Fibroblast of lung (primary cell): ENCODE results near the gene NOM1. TPM values are rescaled to one million over a fixed set of nuclear protein-coding genes. Genes with fewer than 3 reads are reported as not detected.
A peak's percentile ranks its signal among the peaks of the same experiment; 100 is the strongest.

Source experiments
- DNase-seq, 2 donors: peaks; one replicate each; pipeline versions ENCODE4 v3.0.0 to v3.0.0-alpha.2; 2010; ENCODE audit warnings: low read depth in 2 of 2
- H2AFZ ChIP-seq: 2 replicates; pipeline ENCODE4 v1.5.1; 2012; ENCODE audit warnings: low read length, control low read depth, inconsistent platforms
- H3K27ac ChIP-seq: 2 replicates; pipeline ENCODE4 v1.5.1; 2011; ENCODE audit warnings: low read length, control low read depth; ENCODE audit not compliant: insufficient read depth
- H3K27me3 ChIP-seq: 2 replicates; pipeline ENCODE4 v1.5.1; 2011; ENCODE audit warnings: mild to moderate bottlenecking, low read length; ENCODE audit not compliant: control insufficient read depth, insufficient read depth
- H3K36me3 ChIP-seq: 2 replicates; pipeline ENCODE4 v1.5.1; 2011; ENCODE audit warnings: low read length; ENCODE audit not compliant: control insufficient read depth, insufficient read depth
- H3K4me1 ChIP-seq: 2 replicates; pipeline ENCODE4 v1.5.1; 2011; ENCODE audit warnings: low read length; ENCODE audit not compliant: control insufficient read depth, insufficient read depth; ENCODE audit errors: extremely low read depth
- H3K4me2 ChIP-seq: 2 replicates; pipeline ENCODE4 v1.5.1; 2011; ENCODE audit warnings: low read length, control low read depth; ENCODE audit not compliant: insufficient read depth; ENCODE audit errors: extremely low read depth
- H3K4me3 ChIP-seq, 4 experiments: fragments of 200-600 bp in 1 of 4; sonication (generic) in 1 of 4; replicated peaks in 1 of 4; 2 replicates each; pipeline ENCODE4 v1.5.1; 2011 to 2016; ENCODE audit warnings: low read length in 4 of 4, low read depth in 3 of 4, mild to moderate bottlenecking in 3 of 4, control low read depth in 2 of 4, inconsistent platforms in 1 of 4, mixed read lengths in 1 of 4; ENCODE audit not compliant: insufficient read depth in 1 of 4; ENCODE audit errors: control extremely low read depth in 1 of 4
- H3K79me2 ChIP-seq: 2 replicates; pipeline ENCODE4 v1.5.1; 2012; ENCODE audit warnings: mild to moderate bottlenecking, low read length, inconsistent platforms; ENCODE audit not compliant: control insufficient read depth, insufficient read depth
- H3K9ac ChIP-seq: 2 replicates; pipeline ENCODE4 v1.5.1; 2011; ENCODE audit warnings: mild to moderate bottlenecking, low read length, control low read depth; ENCODE audit not compliant: insufficient read depth
- H3K9me3 ChIP-seq: 2 replicates; pipeline ENCODE4 v1.5.1; 2012; ENCODE audit warnings: low read depth, low read length; ENCODE audit not compliant: control insufficient read depth, insufficient read depth
- H4K20me1 ChIP-seq: 2 replicates; pipeline ENCODE4 v1.5.1; 2011; ENCODE audit warnings: low read length; ENCODE audit not compliant: control insufficient read depth, insufficient read depth; ENCODE audit errors: extremely low read depth
- CTCF ChIP-seq, 2 donors: IDR thresholded peaks in 1 of 2; conservative IDR thresholded peaks in 1 of 2; 1 replicate in 1 of 2; 2 replicates in 1 of 2; pipeline ENCODE4 v1.5.1; 2011 to 2012; ENCODE audit warnings: low read length in 2 of 2, control low read depth in 1 of 2, inconsistent platforms in 1 of 2, low read depth in 1 of 2, mild to moderate bottlenecking in 1 of 2
- EZH2 ChIP-seq: IDR thresholded peaks from 2 replicates; pipeline ENCODE4 v1.5.1; 2012; ENCODE audit warnings: low read length, control low read depth, mild to moderate bottlenecking; ENCODE audit errors: missing control alignments
- polyA plus RNA-seq, 2 donors: library from polyadenylated mRNA; depleted of rRNA in 1 of 2; stranded (reverse) in 1 of 2; unstranded in 1 of 2; fragments of >200 nt; gene quantifications; 2 replicates each; pipeline ENCODE4 v1.2.1, GENCODE V29; 2011 to 2012; ENCODE audit warnings: missing spikeins in 1 of 2
- total RNA-seq: library from RNA; depleted of rRNA; stranded (reverse); fragments of >200 nt; gene quantifications from 2 replicates; pipeline ENCODE4 v1.2.1, GENCODE V29; 2014

NOM1 gene
- total and polyA plus RNA-seq, 2 donors (not counting 1 experiment from before 2014, with no cell fraction given): 5.6 to 13.9 TPM

DNA sequence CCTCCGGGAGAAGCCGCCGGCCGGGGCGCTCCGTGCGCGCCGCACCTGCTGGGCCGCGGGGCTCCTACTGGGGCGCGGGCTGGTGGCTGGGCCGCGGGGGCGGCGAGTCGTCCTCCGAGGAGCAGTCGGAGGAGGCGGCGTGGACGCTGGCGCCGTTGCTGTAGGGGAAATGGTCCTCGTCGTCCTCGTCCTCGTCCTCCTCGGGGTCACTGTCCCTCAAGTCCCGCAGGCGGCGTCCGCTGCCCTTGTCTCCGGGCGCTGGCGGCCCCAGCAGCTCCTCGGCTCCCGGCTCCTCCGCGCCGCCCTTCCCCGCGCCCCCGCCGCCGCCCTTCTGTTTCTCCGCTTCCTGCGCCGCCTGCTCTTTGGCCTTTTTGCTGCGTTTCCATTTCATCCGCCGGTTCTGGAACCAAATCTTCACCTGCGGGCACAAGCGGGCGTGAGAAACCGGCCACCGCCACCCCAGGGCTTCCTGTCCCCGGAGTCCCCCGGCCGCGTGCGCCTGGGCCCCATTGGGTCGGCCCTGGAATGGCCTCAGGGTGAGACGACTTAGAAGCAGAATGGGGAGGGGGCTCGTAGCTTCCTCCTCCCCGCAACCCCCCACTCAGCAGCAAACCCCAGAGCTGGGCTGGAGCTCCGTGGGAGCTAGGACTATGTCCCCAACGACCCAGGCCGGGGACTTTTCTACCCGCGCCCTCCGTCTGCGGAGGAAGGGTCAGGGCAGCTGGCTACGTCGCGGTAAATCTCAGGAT is 56.1 kb downstream of the NOM1 start:
- Histone ChIP-seq H3K4me2 (no peak overlapping the region), H3K9ac (no peak overlapping the region), H3K4me1 (no peaks in the 10 kb centered on the region), H3K79me2 (no peaks in the 10 kb centered on the region), H2AFZ (no peak overlapping the region), H3K27ac (no peak overlapping the region), H3K9me3 (no peaks in the 10 kb centered on the region), H3K36me3 (no peaks in the 10 kb centered on the region), H3K4me3 (no peak overlapping the region), H3K27me3 (peaks cover 76% of the 10 kb centered on the region), H4K20me1 (no peaks in the 10 kb centered on the region)
- no peak for DNase-seq
- TF ChIP-seq EZH2 (peak; percentile 82), CTCF (conservative IDR thresholded peaks at IDR 0.05 in 1 of 2, IDR thresholded peaks at IDR 0.05 in 1 of 2; ENCODE audit: low read depth in 1 of 2, low read length in 2 of 2) (no peak)

DNA sequence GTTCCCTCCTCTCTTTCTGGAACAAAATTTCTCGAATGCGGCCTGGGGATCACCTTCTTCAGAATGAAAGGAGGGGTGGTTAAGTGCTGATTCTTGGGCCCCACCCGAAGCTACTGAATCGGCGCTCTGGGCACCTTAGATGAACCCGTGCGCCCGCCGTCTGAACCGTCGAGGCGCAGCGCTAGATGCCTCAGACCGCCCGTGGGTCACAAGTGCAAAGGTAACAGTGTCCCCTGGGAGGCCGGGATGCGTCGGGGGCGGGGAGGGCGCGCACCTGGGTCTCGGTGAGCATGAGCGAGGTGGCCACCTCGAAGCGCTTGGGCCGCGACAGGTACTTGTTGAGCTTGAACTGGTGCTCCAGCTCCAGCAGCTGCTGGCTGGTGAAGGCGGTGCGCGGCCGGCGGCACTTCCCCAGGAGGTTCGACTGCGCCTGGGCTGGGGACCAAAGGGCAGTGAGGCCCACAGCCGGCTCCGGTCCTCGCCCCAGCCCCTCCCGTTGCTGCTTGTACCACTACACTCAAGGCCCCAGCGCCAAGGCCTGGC is 56.8 kb downstream of the NOM1 start:
- no peak overlapping the region for H3K27ac ChIP-seq
- H4K20me1 ChIP-seq: no peaks in the 10 kb centered on the region
- TF ChIP-seq CTCF (conservative IDR thresholded peaks at IDR 0.05 in 1 of 2, IDR thresholded peaks at IDR 0.05 in 1 of 2; ENCODE audit: low read depth in 1 of 2, low read length in 2 of 2) (no peak), EZH2 (peak; percentile 66)
- no peaks in the 10 kb centered on the region for H3K36me3 ChIP-seq
- H3K4me2 ChIP-seq: no peak overlapping the region
- no peak overlapping the region for H3K9ac ChIP-seq
- H2AFZ ChIP-seq: no peak overlapping the region
- H3K27me3 ChIP-seq: peaks cover 75% of the 10 kb centered on the region
- no peak for DNase-seq
- H3K4me3 ChIP-seq: no peak overlapping the region
- H3K79me2 ChIP-seq: no peaks in the 10 kb centered on the region
- no peaks in the 10 kb centered on the region for H3K9me3 ChIP-seq
- H3K4me1 ChIP-seq: no peaks in the 10 kb centered on the region

GRCh38 chr7:157006829-157007469 is 57.4 kb downstream of the NOM1 start:
- Histone ChIP-seq H3K27ac (no peak overlapping the region), H3K9me3 (no peaks in the 10 kb centered on the region), H2AFZ (no peak overlapping the region), H3K27me3 (peaks cover 78% of the 10 kb centered on the region), H3K4me2 (no peak overlapping the region), H3K4me3 (no peak overlapping the region), H3K4me1 (no peaks in the 10 kb centered on the region), H3K9ac (no peak overlapping the region), H3K36me3 (no peaks in the 10 kb centered on the region), H3K79me2 (no peaks in the 10 kb centered on the region), H4K20me1 (no peaks in the 10 kb centered on the region)
- no peak for DNase-seq
- TF ChIP-seq EZH2 (no peak), CTCF (conservative IDR thresholded peaks at IDR 0.05 in 1 of 2, IDR thresholded peaks at IDR 0.05 in 1 of 2; ENCODE audit: low read depth in 1 of 2, low read length in 2 of 2) (no peak)
